ENCODE measurements around the gene PSMD13. TPM values are rescaled to one million over a fixed set of nuclear protein-coding genes. Genes with fewer than 3 reads are reported as not detected.

The PSMD13 gene
- total and polyA plus RNA-seq, 2 of the 13 experiments (the other 11 are each of a cell fraction or from before 2014, with no cell fraction given) = 83.0 to 117 TPM

- H3K36me3 ChIP-seq (replicated peaks in 1 of 2; ENCODE audit: control insufficient read depth in 1 of 2, insufficient read depth in 2 of 2, low read length in 2 of 2) = peaks cover 34 to 70% of the 10 kb centered on the region in 2 experiments; a peak in 4 of 5 replicates
- no peak overlapping the region for H3K4me3 ChIP-seq (replicated peaks in 1 of 3; ENCODE audit: insufficient read depth in 1 of 3, low read depth in 2 of 3, low read length in 3 of 3)
- H3K9ac ChIP-seq (ENCODE audit: insufficient read depth, low read depth, low read length) = no peak overlapping the region
- intact Hi-C loops (cut with micrococcal nuclease; ENCODE audit: unreplicated experiment) = no loop called here
- no peaks in the 10 kb centered on the region for H3K79me2 ChIP-seq (ENCODE audit: insufficient read depth, low read length)
- no peak for TF ChIP-seq ZNF768 (CRISPR knock-in tag; IDR thresholded peaks at IDR 0.05)
- no peak for TF ChIP-seq ZFP41 (CRISPR knock-in tag; IDR thresholded peaks at IDR 0.05; ENCODE audit: borderline replicate concordance)
- TF ChIP-seq ERF (CRISPR knock-in tag; IDR thresholded peaks at IDR 0.05) = no peak
- TF ChIP-seq MTERF4 (CRISPR knock-in tag; IDR thresholded peaks at IDR 0.05) = no peak
- no peak for TF ChIP-seq YEATS4 (CRISPR knock-in tag; IDR thresholded peaks at IDR 0.05; ENCODE audit: borderline replicate concordance)
- no peak for TF ChIP-seq DBP (CRISPR knock-in tag; IDR thresholded peaks at IDR 0.05; ENCODE audit: not compliant biosample characterization)
- ChIA-PET CTCF (ENCODE audit: low intra/inter-chr PET ratio, low total read pairs) (no interaction called here), POLR2A (no interaction called here)
- H3K4me1 ChIP-seq (ENCODE audit: insufficient read depth, low read length) = no peaks in the 10 kb centered on the region
- H3K27ac ChIP-seq (ENCODE audit: extremely low read length, insufficient read depth, low read length) = no peak overlapping the region
- H3K4me2 ChIP-seq (ENCODE audit: low read depth, low read length) = no peak overlapping the region
- H2AFZ ChIP-seq (ENCODE audit: low read length) = no peak overlapping the region
- in situ Hi-C loops (cut with HindIII; ENCODE audit: extremely low pct_ligation_motif_present, low pct_unique_long_range_greater_than_20kb) = no loop called here
- H3K27me3 ChIP-seq (ENCODE audit: control insufficient read depth in 1 of 2, insufficient read depth in 2 of 2, low read length in 2 of 2) = no peaks in the 10 kb centered on the region
- FAIRE-seq (no peak), ATAC-seq (no peak), DNase-seq (ENCODE audit: low spot score) (no peak)
- H3K9me3 ChIP-seq (ENCODE audit: low read length) = no peaks in the 10 kb centered on the region
- H4K20me1 ChIP-seq (ENCODE audit: insufficient read depth, low read length) = no peaks in the 10 kb centered on the region
- BruUV-seq (replicated peaks) = no TSS peak
- WGBS (ENCODE audit: low lambda C conversion rate) = 94% methylated on average over 8 of the region's 8 CpGs
Observed at GRCh38 chr11:249062-249461, 12.3 kb downstream of the PSMD13 start.

- Histone ChIP-seq H4K20me1 (ENCODE audit: insufficient read depth, low read length) (no peaks in the 10 kb centered on the region), H3K27me3 (ENCODE audit: control insufficient read depth in 1 of 2, insufficient read depth in 2 of 2, low read length in 2 of 2) (no peaks in the 10 kb centered on the region), H3K4me2 (ENCODE audit: low read depth, low read length) (no peak overlapping the region), H3K9ac (ENCODE audit: insufficient read depth, low read depth, low read length) (no peak overlapping the region), H2AFZ (ENCODE audit: low read length) (no peak overlapping the region), H3K79me2 (ENCODE audit: insufficient read depth, low read length) (no peaks in the 10 kb centered on the region), H3K9me3 (ENCODE audit: low read length) (no peaks in the 10 kb centered on the region), H3K27ac (ENCODE audit: extremely low read length, insufficient read depth, low read length) (no peak overlapping the region), H3K36me3 (replicated peaks in 1 of 2; ENCODE audit: control insufficient read depth in 1 of 2, insufficient read depth in 2 of 2, low read length in 2 of 2) (peaks cover 33 to 63% of the 10 kb centered on the region in 2 experiments; a peak in 4 of 5 replicates), H3K4me1 (ENCODE audit: insufficient read depth, low read length) (no peaks in the 10 kb centered on the region), H3K4me3 (replicated peaks in 1 of 3; ENCODE audit: insufficient read depth in 1 of 3, low read depth in 2 of 3, low read length in 3 of 3) (no peak overlapping the region)
- DNase-seq (ENCODE audit: low spot score) = no peak
- no peak for FAIRE-seq
- no peak for ATAC-seq
- ChIA-PET POLR2A (interaction anchor here (1.0 to 1.2 kb wide), 4 partner anchors 11 to 106 kb away, joined by 3 to 4 read pairs (median 3); no protein-coding TSS in a partner anchor), CTCF (ENCODE audit: low intra/inter-chr PET ratio, low total read pairs) (no interaction called here)
- WGBS (ENCODE audit: low lambda C conversion rate) = 94% methylated on average over 5 of the region's 5 CpGs
- intact Hi-C loops (cut with micrococcal nuclease; ENCODE audit: unreplicated experiment) = no loop called here
- no TSS peak for BruUV-seq (replicated peaks)
- in situ Hi-C loops (cut with HindIII; ENCODE audit: extremely low pct_ligation_motif_present, low pct_unique_long_range_greater_than_20kb) = no loop called here
- TF ChIP-seq HNRNPL (IDR thresholded peaks at IDR 0.05; ENCODE audit: low read depth, low read length) = no peak
- no peak for TF ChIP-seq MATR3 (CRISPR knock-in tag; IDR thresholded peaks at IDR 0.05)
- TF ChIP-seq ZBTB43 (CRISPR knock-in tag; conservative IDR thresholded peaks at IDR 0.05) = no peak
- no peak for TF ChIP-seq ZNF790 (CRISPR knock-in tag; IDR thresholded peaks at IDR 0.05; ENCODE audit: borderline replicate concordance)
- TF ChIP-seq ZNF382 (CRISPR knock-in tag; IDR thresholded peaks at IDR 0.05; ENCODE audit: borderline replicate concordance) = no peak
- TF ChIP-seq ZNF275 (CRISPR knock-in tag; IDR thresholded peaks at IDR 0.05; ENCODE audit: borderline replicate concordance) = no peak
- no peak for TF ChIP-seq MED13 (CRISPR knock-in tag; IDR thresholded peaks at IDR 0.05)
- TF ChIP-seq ZKSCAN1 (IDR thresholded peaks at IDR 0.05; ENCODE audit: low read length) = no peak
- TF ChIP-seq FOXP1 (IDR thresholded peaks at IDR 0.05) = no peak
- TF ChIP-seq FOXP1 (CRISPR knock-in tag; IDR thresholded peaks at IDR 0.05) = no peak
Observed at GRCh38 chr11:250274-250673, 13.5 kb downstream of the PSMD13 start.

All from HepG2 (cell line).